Liver (tissue), 3 donors: ENCODE results near the gene ECE1.

Experiments used
- JUND ChIP-seq, 2 donors: IDR thresholded peaks; 2 replicates each; pipeline ENCODE4 v1.6.1; 2016; ENCODE audit warnings: antibody characterized with exemption in 2 of 2
- YY1 ChIP-seq: IDR thresholded peaks from 2 replicates; pipeline ENCODE4 v1.6.1; 2016; ENCODE audit warnings: antibody characterized with exemption, mild to moderate bottlenecking
- TF ChIP-seq, protein P1 (sequence below): fragments of 150-350 bp; IDR thresholded peaks from 2 replicates; pipeline ENCODE4 v1.5.1; 2017; ENCODE audit warnings: improper control_type of control experiment, low read depth, low read length; ENCODE audit not compliant: missing input control
- TF ChIP-seq, protein P2 (sequence below): IDR thresholded peaks from 2 replicates; pipeline ENCODE4 v1.6.1; 2016; ENCODE audit warnings: antibody characterized with exemption
- TF ChIP-seq, protein P3 (sequence below): IDR thresholded peaks from 2 replicates; pipeline ENCODE4 v1.6.1; 2016; ENCODE audit warnings: antibody characterized with exemption, mild to moderate bottlenecking
- donor health status: healthy.
- donor health status: healthy.

DNA sequence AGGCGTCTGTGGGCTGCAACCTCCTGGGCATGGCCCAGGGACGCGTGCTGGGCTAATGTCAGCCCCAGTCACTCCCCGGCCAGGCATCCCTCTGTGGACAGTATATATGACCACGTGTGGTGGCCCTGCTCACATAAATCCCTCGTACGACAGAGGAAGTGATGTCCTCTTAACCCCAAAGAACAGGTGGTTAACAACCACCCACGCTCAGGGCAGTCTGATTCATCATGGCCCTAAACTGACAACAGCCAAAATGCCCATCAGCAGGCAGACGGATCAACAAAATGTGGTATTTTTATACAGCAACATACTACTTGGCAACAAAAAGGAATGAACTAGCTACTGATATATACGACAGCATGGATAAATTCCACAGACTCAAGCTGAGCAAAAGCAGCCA is 51.0 kb downstream of the ECE1 start:
- TF ChIP-seq, protein P1, sequence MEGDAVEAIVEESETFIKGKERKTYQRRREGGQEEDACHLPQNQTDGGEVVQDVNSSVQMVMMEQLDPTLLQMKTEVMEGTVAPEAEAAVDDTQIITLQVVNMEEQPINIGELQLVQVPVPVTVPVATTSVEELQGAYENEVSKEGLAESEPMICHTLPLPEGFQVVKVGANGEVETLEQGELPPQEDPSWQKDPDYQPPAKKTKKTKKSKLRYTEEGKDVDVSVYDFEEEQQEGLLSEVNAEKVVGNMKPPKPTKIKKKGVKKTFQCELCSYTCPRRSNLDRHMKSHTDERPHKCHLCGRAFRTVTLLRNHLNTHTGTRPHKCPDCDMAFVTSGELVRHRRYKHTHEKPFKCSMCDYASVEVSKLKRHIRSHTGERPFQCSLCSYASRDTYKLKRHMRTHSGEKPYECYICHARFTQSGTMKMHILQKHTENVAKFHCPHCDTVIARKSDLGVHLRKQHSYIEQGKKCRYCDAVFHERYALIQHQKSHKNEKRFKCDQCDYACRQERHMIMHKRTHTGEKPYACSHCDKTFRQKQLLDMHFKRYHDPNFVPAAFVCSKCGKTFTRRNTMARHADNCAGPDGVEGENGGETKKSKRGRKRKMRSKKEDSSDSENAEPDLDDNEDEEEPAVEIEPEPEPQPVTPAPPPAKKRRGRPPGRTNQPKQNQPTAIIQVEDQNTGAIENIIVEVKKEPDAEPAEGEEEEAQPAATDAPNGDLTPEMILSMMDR, result no peak
- TF ChIP-seq, protein P2, sequence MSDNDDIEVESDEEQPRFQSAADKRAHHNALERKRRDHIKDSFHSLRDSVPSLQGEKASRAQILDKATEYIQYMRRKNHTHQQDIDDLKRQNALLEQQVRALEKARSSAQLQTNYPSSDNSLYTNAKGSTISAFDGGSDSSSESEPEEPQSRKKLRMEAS, result no peak
- no peak for TF ChIP-seq YY1
- TF ChIP-seq, protein P3, sequence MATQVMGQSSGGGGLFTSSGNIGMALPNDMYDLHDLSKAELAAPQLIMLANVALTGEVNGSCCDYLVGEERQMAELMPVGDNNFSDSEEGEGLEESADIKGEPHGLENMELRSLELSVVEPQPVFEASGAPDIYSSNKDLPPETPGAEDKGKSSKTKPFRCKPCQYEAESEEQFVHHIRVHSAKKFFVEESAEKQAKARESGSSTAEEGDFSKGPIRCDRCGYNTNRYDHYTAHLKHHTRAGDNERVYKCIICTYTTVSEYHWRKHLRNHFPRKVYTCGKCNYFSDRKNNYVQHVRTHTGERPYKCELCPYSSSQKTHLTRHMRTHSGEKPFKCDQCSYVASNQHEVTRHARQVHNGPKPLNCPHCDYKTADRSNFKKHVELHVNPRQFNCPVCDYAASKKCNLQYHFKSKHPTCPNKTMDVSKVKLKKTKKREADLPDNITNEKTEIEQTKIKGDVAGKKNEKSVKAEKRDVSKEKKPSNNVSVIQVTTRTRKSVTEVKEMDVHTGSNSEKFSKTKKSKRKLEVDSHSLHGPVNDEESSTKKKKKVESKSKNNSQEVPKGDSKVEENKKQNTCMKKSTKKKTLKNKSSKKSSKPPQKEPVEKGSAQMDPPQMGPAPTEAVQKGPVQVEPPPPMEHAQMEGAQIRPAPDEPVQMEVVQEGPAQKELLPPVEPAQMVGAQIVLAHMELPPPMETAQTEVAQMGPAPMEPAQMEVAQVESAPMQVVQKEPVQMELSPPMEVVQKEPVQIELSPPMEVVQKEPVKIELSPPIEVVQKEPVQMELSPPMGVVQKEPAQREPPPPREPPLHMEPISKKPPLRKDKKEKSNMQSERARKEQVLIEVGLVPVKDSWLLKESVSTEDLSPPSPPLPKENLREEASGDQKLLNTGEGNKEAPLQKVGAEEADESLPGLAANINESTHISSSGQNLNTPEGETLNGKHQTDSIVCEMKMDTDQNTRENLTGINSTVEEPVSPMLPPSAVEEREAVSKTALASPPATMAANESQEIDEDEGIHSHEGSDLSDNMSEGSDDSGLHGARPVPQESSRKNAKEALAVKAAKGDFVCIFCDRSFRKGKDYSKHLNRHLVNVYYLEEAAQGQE, result no peak
- no peak for TF ChIP-seq JUND (IDR thresholded peaks at IDR 0.05)
